GM06990 (cell line): ENCODE results near the gene CELF2.

Source experiments
- DNase-seq: peaks from one replicate; pipeline ENCODE4 v3.0.0-alpha.2; 2011; ENCODE audit not compliant: insufficient read length; ENCODE audit errors: extremely low read depth
- H3K27me3 ChIP-seq: replicated peaks from 2 replicates; pipeline ENCODE4 v1.6.0; 2011; ENCODE audit warnings: low read length; ENCODE audit not compliant: control insufficient read depth, insufficient read depth
- H3K36me3 ChIP-seq: 2 replicates; pipeline ENCODE4 v1.5.1; 2011; ENCODE audit warnings: low read length; ENCODE audit not compliant: control insufficient read depth, insufficient read depth
- H3K4me3 ChIP-seq: replicated peaks from 2 replicates; pipeline ENCODE4 v1.5.1; 2011; ENCODE audit warnings: low read depth, mild to moderate bottlenecking, control low read depth, low read length
- TF ChIP-seq, protein P1 (sequence below): IDR thresholded peaks from 2 replicates; pipeline ENCODE4 v1.5.1; 2011; ENCODE audit warnings: low read length, control low read depth, mild to moderate bottlenecking, inconsistent platforms; ENCODE audit not compliant: insufficient read depth, poor library complexity, severe bottlenecking

Gene CELF2

DNA sequence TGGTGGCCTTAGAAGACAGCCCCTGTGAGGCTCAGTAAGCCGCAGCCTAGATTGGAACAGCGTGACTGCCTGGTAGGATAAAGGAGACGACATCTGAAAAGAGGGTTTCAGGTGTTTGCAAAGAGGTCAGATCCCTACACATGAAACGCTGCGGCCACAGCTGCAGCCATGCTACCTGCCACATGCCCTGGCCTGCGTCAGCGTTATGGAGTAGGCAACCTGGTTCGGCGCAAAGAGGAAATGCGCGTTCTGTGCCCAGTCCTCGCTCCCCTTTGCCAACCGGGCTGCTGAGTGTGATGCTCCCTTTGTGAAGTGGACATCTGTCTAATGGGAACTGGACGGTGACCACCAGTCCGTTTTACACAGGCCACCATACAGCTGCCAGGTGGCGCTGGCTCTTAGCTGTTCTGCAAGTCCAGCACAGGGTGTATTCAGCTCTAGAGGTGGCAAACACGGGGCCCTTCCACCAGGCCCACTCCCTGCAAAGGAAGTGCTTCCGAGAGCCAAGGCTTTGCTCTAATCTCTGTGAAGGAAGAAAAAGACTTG is 160.3 kb downstream of the CELF2 start:
- Histone ChIP-seq H3K36me3 (peaks cover 15% of the 10 kb centered on the region), H3K27me3 (no peaks in the 10 kb centered on the region), H3K4me3 (peak overlapping the region; percentile 27)
- TF ChIP-seq, protein P1, sequence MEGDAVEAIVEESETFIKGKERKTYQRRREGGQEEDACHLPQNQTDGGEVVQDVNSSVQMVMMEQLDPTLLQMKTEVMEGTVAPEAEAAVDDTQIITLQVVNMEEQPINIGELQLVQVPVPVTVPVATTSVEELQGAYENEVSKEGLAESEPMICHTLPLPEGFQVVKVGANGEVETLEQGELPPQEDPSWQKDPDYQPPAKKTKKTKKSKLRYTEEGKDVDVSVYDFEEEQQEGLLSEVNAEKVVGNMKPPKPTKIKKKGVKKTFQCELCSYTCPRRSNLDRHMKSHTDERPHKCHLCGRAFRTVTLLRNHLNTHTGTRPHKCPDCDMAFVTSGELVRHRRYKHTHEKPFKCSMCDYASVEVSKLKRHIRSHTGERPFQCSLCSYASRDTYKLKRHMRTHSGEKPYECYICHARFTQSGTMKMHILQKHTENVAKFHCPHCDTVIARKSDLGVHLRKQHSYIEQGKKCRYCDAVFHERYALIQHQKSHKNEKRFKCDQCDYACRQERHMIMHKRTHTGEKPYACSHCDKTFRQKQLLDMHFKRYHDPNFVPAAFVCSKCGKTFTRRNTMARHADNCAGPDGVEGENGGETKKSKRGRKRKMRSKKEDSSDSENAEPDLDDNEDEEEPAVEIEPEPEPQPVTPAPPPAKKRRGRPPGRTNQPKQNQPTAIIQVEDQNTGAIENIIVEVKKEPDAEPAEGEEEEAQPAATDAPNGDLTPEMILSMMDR, result peak; percentile 48
- no peak for DNase-seq

DNA sequence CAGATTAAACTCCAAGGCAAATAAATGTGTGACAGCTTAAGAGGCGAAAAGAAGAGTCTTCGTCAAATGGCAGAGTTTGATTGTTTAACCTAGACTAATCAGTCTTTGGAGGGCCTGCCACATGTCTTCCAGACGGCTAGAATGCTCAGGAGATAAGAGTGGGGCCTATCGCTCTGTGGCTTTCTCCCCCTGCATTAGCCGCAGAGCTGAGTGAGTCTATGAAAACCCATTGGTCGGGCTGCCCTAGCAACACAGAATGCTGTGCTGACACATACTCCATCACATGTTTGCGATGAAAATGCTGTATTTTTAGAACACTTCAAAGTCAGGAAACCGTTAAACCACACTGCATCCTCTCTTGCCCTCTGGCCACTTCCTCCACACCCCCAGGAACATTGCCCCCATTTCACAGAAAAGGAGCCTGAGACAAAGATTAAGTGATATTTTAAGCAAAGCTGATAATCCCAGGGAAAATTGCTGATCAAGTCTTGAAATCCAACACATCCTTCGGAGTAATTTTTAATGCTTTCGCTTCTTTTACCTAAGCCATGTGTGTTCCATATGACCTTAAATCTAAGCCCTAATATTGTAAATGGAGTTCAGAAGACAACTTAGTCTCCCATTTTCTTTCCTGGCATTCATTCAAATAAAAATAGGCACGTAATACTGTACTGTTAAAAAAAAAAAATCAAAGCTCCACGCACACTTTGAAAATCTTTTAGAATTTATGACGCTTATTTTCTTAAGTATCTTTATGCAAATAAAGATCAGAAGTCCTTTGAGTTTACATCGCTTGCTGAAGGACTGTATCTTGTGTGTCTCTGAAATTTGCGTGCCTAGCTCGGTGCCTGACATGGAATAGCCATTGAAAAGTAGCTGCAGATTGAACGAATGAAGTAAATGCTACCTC is 161.2 kb downstream of the CELF2 start:
- peak overlapping the region; percentile 61 for H3K4me3 ChIP-seq
- H3K36me3 ChIP-seq, result peaks cover 17% of the 10 kb centered on the region
- no peaks in the 10 kb centered on the region for H3K27me3 ChIP-seq
- DNase-seq, result peak; percentile 63
- TF ChIP-seq, protein P1, result no peak

DNA sequence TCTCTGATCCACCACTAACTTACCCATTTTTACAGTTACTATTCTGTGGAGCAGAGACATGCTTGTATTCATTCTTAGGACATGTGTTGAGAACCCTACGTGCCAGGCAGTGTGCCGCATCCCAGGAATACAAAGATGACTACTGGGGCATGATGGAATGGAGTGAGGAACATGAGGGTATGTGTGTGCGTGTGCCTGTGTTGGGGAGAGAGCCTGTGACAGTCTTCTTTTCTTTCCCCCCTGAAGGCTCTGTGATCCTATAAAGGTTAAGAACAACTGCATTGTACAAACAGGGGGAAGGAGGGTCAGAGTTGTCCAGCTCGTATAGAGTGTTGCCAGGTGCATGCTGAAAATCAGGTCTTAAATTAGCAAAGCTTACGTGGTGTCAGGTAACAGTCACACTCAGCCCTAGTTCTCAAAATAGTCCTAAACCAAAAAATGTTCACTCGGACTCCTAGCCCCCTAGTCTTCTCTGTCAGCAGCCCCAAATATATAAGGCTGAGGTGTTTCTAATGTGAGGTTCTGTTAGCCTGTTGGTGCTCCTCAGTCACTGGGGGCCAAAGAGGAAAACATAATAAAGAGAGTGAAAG is 161.9 kb downstream of the CELF2 start:
- peak overlapping the region; percentile 61 for H3K4me3 ChIP-seq
- TF ChIP-seq, protein P1, result no peak
- no peak for DNase-seq
- H3K36me3 ChIP-seq, result peaks cover 17% of the 10 kb centered on the region
- no peaks in the 10 kb centered on the region for H3K27me3 ChIP-seq

DNA sequence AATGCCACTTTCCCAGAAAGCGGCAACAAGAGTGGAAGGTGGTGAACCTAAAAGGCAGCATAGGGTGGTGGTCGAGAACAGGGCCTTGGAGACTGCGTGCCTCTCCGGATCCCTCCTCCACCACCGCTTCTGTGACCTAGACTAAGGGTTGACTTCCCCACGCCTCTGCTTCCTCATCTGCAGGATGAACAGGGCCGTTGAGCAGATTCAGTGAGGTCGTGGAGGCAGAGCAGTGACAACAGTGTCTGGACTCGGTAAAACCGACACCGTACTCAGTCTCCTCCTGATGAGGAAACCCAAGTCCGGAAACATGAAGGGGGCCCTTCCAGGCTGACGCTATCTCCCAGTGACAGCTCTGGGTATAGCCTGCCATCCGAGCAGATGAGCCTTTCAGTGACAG is 162.6 kb downstream of the CELF2 start:
- DNase-seq, result peak; percentile 62
- TF ChIP-seq, protein P1, result no peak
- H3K36me3 ChIP-seq, result peaks cover 18% of the 10 kb centered on the region
- peak overlapping the region; percentile 61 for H3K4me3 ChIP-seq
- H3K27me3 ChIP-seq, result no peaks in the 10 kb centered on the region

DNA sequence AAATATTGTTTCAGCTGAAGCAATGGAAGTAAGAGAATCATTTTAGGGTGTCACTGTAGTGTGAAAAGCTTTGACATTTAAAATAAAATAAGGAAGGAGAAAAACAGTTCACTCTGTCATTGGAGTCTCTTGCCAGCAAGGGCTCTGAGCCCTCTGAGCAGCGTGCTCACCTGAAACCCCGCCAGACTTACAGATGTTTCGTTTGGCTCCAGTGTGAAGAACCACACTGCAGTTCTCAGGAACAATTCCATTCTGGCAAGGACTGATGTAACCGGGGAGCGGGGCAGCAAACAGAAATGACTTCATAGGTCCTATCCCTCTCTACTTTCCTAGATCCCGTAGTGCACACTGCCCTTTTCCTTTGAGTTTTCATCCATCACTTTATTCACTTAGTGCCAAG is 164.3 kb downstream of the CELF2 start:
- no peaks in the 10 kb centered on the region for H3K27me3 ChIP-seq
- H3K4me3 ChIP-seq, result no peak overlapping the region
- TF ChIP-seq, protein P1, result no peak
- H3K36me3 ChIP-seq, result peaks cover 21% of the 10 kb centered on the region
- no peak for DNase-seq
